Measurements from ENCODE around the gene C1orf210. TPM values are rescaled to one million over a fixed set of nuclear protein-coding genes. Genes with fewer than 3 reads are reported as not detected.

C1orf210 gene
- total RNA-seq, 1 donor from 2014 or later, result not detected

DNA sequence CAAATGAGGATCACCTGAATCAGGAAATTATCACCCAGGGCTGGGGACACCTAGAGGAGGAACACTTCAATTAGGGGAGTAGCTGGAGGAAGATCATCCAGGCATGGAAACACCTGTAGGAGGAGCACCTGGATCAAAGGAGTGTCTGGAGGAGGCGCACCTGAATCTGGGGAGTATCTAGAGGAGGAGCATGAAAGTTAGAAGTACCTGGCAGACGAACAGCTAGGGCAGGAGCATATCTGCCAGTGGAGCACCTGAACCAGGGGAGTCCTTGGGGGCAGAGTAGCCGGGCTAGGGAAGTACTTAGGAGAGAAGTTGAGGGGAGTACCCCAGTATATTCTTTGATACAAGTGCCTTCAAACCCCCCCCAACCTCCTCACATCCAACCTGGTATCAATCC, 1.3 kb downstream of the C1orf210 start:
- Histone ChIP-seq H3K4me1 (no peaks in the 10 kb centered on the region), H3K4me3 (no peak overlapping the region), H3K27ac (no peak overlapping the region), H3K9me3 (no peaks in the 10 kb centered on the region), H3K27me3 (no peaks in the 10 kb centered on the region), H3K36me3 (no peaks in the 10 kb centered on the region)
- no peak for DNase-seq (ENCODE audit: low spot score in 2 of 2)
- intact Hi-C loops (cut with DNase I), result no loop called here
- TF ChIP-seq, protein P1, sequence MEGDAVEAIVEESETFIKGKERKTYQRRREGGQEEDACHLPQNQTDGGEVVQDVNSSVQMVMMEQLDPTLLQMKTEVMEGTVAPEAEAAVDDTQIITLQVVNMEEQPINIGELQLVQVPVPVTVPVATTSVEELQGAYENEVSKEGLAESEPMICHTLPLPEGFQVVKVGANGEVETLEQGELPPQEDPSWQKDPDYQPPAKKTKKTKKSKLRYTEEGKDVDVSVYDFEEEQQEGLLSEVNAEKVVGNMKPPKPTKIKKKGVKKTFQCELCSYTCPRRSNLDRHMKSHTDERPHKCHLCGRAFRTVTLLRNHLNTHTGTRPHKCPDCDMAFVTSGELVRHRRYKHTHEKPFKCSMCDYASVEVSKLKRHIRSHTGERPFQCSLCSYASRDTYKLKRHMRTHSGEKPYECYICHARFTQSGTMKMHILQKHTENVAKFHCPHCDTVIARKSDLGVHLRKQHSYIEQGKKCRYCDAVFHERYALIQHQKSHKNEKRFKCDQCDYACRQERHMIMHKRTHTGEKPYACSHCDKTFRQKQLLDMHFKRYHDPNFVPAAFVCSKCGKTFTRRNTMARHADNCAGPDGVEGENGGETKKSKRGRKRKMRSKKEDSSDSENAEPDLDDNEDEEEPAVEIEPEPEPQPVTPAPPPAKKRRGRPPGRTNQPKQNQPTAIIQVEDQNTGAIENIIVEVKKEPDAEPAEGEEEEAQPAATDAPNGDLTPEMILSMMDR (IDR thresholded peaks at IDR 0.05), result no peak

GRCh38 chr1:43282220-43283195, 2.9 kb downstream of the C1orf210 start:
- TF ChIP-seq, protein P1 (IDR thresholded peaks at IDR 0.05), result no peak
- Histone ChIP-seq H3K9me3 (no peaks in the 10 kb centered on the region), H3K36me3 (no peaks in the 10 kb centered on the region), H3K27ac (no peak overlapping the region), H3K4me1 (no peaks in the 10 kb centered on the region), H3K27me3 (no peaks in the 10 kb centered on the region), H3K4me3 (no peak overlapping the region)
- intact Hi-C loops (cut with DNase I), result no loop called here
- no peak for DNase-seq (ENCODE audit: low spot score in 2 of 2)

DNA sequence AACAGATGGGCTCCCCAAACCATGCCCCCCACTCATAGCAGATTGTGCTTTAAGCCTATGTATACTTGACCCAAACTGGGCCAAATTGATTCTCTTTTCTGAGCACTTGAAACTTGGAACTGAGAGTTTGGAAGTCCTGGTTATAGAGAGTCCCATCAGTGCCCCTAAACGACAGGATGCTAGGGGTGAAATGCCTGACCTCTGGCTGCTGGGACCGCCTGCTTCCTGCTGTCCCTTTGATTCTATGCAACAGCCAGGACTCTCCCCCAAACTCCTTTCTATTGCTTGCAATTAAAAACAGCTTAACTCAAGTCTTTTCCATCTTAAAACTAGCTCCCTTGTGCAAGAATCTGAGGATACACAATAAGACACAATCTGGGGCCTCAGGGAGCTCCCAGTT, 4.7 kb downstream of the C1orf210 start:
- Histone ChIP-seq H3K36me3 (no peaks in the 10 kb centered on the region), H3K27ac (no peak overlapping the region), H3K27me3 (no peaks in the 10 kb centered on the region), H3K4me3 (no peak overlapping the region), H3K4me1 (no peaks in the 10 kb centered on the region), H3K9me3 (no peaks in the 10 kb centered on the region)
- no peak for DNase-seq (ENCODE audit: low spot score in 2 of 2)
- TF ChIP-seq, protein P1 (IDR thresholded peaks at IDR 0.05), result no peak
- intact Hi-C loops (cut with DNase I), result no loop called here

DNA sequence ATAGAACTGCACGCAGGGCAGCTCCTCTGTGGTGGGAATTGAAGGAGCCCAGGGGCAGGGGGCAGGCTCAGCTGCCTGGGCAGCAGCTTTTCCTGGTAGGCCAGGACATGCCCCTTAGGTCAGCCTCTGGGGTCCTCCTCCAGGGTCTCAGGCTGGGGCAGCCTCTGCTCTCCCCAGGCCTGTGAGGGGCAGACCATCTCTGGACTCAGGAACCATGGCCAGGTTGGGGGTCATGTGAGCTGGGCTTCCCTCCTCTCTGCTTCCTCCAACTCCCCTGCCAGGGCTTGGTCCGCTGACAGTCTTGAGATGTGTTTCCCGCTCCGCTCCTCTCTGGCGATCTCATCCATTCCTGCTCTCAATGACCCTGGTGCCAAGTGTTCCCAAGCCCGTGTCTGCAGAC, 5.7 kb downstream of the C1orf210 start:
- intact Hi-C loops (cut with DNase I), result no loop called here
- no peak for DNase-seq (ENCODE audit: low spot score in 2 of 2)
- H3K27me3 ChIP-seq, result no peaks in the 10 kb centered on the region
- TF ChIP-seq, protein P1 (IDR thresholded peaks at IDR 0.05), result no peak
- H3K4me1 ChIP-seq, result no peaks in the 10 kb centered on the region
- no peak overlapping the region for H3K27ac ChIP-seq
- no peaks in the 10 kb centered on the region for H3K36me3 ChIP-seq
- no peak overlapping the region for H3K4me3 ChIP-seq
- no peaks in the 10 kb centered on the region for H3K9me3 ChIP-seq

DNA sequence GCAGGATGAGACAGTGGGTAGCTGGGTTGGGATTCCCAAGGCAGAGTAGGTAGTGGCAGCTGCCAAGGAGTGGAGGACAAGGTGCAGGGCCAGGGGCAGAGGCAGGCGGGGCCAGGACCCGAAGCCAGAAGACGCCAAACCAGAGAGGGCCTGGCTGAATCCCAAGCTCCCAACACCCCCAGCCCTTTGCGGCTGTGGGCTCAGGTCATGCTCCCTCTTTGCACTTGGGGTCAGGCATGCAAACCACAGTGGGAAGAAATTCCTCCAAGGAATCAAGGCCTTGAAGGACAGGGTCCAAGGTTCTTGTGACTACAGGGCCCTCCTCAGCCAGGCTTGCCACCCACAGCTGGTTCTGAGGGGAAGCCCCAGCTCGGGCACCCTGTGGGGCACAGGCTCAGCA, 6.2 kb downstream of the C1orf210 start:
- Histone ChIP-seq H3K36me3 (no peaks in the 10 kb centered on the region), H3K27ac (no peak overlapping the region), H3K27me3 (no peaks in the 10 kb centered on the region), H3K9me3 (no peaks in the 10 kb centered on the region), H3K4me3 (no peak overlapping the region), H3K4me1 (no peaks in the 10 kb centered on the region)
- TF ChIP-seq, protein P1 (IDR thresholded peaks at IDR 0.05), result no peak
- DNase-seq (ENCODE audit: low spot score in 2 of 2), result no peak
- intact Hi-C loops (cut with DNase I), result no loop called here

Data from ascending aorta (tissue), 2 donors.